GOT3 (cell line): ENCODE results near the gene ADNP.

Experiments
- DNase-seq: peaks from one replicate; lab custom pipeline; 2025; ENCODE audit warnings: mixed read lengths; lab: John Stamatoyannopoulos, UW

The ADNP gene

DNA sequence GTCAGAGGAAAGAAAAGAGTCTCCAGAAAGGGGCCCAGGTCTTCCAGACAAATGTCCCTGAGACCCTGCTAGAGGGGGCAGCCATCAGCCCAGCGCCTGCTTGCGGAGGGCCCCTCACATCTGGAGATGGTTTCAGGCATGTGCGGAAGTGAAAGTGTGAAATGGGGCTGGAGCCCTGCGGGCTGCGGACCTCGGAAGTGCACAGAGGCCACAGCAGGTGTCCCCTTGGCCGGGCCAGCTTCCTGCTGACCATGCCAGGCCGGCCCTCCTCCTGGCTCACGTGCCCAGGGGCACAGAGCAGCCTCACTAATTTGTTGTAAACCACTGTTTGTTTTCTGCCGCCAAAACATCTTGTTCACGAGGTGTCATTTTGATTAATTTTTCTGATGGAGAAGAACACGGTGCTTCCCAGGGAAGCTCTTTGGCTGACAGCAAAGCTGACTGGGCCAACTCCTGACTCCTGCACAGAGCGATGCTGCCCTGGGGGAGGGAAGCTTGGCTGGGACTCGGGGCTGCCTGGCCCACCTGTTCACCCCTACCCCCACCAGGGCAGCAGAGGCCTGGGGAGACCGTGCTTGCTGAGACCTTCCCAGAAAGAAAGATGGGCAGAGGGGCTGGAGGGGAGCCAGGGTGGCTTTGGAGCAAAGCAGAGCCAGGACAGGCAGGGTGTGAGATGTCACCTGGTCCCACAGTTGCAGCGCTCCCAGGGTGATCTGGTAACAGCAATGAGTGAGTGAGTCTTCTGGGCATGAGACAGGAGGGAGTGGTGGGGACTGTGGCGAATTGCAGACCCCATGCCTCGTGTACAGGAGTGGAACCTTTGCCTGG lies 82.2 kb downstream of the ADNP start:
- no peak for DNase-seq

DNA sequence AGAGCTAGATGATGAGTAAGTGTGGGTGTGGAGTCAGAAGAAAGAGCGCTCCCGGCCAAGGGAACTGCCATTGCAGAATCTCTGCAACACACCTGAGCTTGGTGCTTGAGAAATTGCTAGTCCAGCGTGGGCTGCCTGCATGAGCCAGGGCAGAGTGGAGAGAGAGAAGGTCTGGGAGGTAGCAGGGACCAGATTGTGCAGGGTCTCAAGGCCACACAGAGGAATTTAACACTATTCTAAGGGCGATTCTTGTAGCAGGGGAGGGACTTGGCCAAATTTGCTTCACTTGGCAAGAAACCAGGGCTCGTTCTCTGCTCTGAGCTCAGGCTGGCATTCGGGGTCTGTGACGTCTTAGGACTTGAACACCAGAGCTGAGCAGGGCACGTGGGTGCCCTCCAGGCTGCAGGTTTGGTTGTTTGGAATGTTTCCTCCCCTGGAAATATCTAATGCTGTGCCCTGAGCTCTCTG lies 82.9 kb downstream of the ADNP start:
- DNase-seq, result no peak

DNA sequence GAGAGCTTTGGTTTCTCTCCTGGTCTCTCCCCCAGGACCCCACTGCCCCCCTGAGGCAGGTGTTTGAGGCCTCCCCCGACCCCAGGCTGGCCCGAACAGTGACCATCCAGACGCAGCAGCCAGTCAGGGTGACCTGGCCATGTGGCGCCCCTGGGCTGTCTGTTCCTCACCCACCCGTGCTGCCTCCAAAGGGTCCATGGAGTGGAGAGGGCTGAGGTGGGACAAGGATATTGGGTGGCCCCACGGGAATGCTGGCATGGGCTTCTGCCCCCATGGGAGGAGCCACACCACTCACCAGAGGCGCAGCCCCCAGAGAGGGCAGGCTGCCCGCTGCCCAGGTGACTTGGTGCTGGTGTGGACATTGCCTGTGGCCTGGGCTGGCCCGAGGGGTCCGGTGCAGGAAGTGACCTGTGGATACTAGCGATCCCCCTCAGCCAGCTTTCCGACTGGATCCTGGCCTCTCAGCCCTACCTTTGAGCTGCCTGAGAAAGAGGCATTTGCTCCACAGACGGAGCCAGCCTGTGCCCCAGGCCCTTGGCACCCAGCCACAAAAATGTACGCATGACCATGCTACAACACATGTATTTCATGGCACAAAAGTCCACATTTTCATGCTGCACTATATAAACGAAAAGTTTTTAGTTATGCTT lies 85.5 kb downstream of the ADNP start:
- DNase-seq, result no peak

DNA sequence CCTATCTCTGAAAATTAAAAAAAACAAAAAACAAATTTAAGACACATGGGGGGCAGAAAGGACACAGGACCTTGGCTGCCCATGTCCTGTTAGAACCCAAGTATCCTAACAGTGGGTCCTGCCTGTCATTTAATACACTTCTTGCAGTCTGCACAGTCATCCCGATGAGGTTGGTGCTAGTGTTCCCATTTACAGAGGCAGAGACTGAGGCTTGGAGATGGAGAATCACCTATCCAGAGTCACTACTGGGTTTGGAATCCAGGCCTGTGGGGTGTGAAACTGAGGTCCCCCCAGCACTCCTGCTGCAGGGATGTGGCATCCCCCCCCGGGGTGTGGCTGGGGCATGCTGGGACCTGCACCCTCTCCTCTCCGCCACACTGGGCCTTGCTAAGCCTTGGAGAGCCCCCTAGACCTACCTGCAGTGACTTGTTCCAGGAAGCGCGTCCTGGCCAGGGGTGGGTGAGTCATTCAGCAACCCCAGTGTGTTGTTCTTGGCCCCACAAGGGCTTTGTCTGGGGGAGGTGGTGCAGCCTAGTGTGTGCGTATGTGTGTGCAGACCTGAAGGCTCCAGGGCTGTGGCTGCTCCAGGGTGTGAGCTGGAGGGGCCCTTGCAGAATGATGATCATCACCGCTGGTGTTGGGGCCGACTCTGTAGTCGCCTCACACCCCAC lies 86.7 kb downstream of the ADNP start:
- no peak for DNase-seq

DNA sequence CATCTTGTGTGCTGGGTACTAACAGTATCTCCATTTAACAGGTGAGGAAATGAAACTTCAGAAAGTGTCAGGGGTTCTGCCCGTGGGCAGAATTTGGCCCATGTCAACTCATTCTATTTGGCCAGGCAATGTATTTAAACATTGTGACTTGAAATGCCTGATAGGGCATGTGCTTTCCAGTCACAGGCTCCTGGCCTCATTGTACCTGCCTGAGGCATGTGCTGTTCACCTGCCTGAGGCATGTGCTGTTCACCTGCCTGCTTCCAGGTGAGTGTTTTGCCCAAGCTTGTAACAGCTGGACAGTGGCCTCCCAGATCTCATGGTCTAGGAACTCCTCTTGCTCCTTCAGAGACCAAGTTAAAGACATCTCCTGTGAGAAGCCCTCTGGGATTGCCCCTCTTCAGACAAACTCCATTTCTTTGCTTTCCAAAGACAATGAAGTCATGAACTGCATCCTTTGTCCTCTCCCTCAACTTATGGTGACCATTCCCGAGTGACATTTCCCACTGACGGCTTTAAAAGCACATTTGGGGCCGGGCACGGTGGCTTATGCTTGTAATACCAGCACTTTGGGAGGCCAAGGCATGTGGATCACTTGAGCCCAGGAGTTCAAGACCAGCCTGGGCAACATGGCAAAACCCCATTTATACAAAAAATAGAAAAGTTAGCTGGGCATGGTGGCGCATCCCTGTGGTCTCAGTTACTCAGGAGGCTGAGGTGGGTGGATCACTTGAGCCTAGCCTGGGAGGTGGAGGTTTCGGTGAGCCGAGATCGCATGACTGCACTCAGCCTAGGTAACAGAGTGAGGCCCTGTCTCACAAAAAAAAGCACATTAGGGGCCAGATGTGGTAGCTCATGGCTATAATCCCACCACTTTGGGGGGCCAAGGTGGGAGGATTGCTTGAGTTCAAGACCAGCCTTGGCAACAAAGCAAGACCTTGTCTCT lies 87.6 kb downstream of the ADNP start:
- DNase-seq, result no peak

DNA sequence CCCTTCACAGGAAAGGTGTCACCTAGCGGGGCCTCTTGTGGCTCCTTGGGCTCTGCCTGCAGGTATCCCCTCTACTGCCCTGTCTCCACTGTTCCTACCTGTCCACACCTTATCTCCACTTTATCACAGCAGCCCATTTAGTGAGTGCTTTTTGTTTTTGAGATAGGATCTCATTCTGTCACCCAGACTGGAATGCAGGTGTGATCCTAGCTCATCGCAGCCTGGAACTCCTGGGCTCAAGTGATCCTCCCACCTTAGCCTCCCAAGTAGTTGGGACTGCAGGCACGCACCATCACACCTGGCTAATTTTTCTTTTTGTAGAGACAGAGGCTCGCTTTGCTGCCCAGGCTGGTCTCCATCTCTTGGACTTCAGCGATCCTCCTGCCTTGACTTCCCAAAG lies 88.4 kb downstream of the ADNP start:
- no peak for DNase-seq
